ENCODE results near the gene LPCAT3.

Gene LPCAT3

GRCh38 chr12:6998715-6999451 lies 19.4 kb downstream of the LPCAT3 start:
- no peak for TF ChIP-seq CTCF (IDR thresholded peaks at IDR 0.05; ENCODE audit: insufficient read depth, low read depth, low read length, missing control alignments)
- no peak overlapping the region for H3K4me3 ChIP-seq (ENCODE audit: low read depth, low read length)
- DNase-seq (ENCODE audit: low read depth) = no peak

- DNase-seq (ENCODE audit: low read depth) = no peak
- no peak for TF ChIP-seq CTCF (IDR thresholded peaks at IDR 0.05; ENCODE audit: insufficient read depth, low read depth, low read length, missing control alignments)
- no peak overlapping the region for H3K4me3 ChIP-seq (ENCODE audit: low read depth, low read length)
Measured at GRCh38 chr12:6996040-6996441, 22.2 kb downstream of the LPCAT3 start.

DNA sequence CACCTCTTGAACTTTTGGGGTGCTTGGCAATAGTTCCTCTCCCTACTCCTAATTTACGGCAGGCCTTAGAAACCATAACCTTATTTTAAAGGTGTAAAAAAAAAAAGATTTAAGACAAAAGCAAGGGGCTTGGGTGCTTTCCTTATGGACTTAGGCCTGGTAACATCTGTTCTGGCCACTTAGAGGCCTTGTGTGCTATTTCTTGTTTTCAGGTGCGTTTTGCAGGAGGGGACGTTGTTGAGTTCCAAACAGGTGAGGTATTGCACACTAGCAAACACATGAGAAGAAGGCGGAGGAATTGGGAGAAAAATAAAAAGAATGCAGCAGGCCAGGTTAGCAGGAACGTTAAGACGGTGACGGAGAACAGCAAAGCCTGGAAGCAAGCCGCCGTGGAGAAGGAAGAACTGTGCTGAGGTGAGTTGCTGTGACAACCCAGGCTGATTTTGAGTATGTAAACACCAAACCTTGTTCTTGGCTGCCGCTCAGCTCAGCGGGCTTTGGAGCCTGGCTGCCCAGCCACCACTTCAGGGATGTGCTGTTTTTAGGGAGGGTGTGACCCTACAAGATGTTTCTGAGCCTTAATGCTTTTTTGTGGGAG lies 30.2 kb downstream of the LPCAT3 start:
- H3K4me3 ChIP-seq (ENCODE audit: low read depth, low read length) = no peak overlapping the region
- no peak for TF ChIP-seq CTCF (IDR thresholded peaks at IDR 0.05; ENCODE audit: insufficient read depth, low read depth, low read length, missing control alignments)
- DNase-seq (ENCODE audit: low read depth) = no peak

- DNase-seq (ENCODE audit: low read depth) = no peak
- no peak overlapping the region for H3K4me3 ChIP-seq (ENCODE audit: low read depth, low read length)
- no peak for TF ChIP-seq CTCF (IDR thresholded peaks at IDR 0.05; ENCODE audit: insufficient read depth, low read depth, low read length, missing control alignments)
Measured at GRCh38 chr12:6982532-6982931, 35.7 kb downstream of the LPCAT3 start.

- no peak overlapping the region for H3K4me3 ChIP-seq (ENCODE audit: low read depth, low read length)
- no peak for TF ChIP-seq CTCF (IDR thresholded peaks at IDR 0.05; ENCODE audit: insufficient read depth, low read depth, low read length, missing control alignments)
- DNase-seq (ENCODE audit: low read depth) = no peak
Measured at GRCh38 chr12:6981152-6982052, 36.9 kb downstream of the LPCAT3 start.

DNA sequence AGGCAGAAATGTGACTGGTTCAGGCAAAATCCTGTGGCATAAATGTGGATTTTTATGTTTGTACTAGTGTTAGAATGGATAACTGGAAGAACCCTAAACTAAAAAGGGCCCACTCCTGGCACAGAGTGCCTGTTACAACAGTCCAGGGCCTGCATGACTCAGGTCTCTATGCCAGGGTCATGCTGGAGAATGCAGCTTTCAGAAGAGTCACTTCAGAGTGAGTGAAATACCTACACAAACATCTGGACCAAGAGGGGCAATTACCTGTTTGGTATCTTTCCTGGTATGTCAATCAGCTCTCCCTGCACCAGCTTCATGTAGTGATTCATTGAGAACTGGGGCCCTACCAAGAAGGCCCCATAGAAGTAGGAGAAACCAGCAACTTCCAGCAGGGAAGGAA lies 37.5 kb downstream of the LPCAT3 start:
- TF ChIP-seq CTCF (IDR thresholded peaks at IDR 0.05; ENCODE audit: insufficient read depth, low read depth, low read length, missing control alignments) = no peak
- DNase-seq (ENCODE audit: low read depth) = no peak
- no peak overlapping the region for H3K4me3 ChIP-seq (ENCODE audit: low read depth, low read length)

Measured in GM12865 (cell line).